Lower lobe of right lung (tissue), 2 donors: ENCODE results near the gene RBM44. TPM values are rescaled to one million over a fixed set of nuclear protein-coding genes. Genes with fewer than 3 reads are reported as not detected.
"Not testable (repeated sequence)": the region's sequence is repeated elsewhere in the genome, so short reads cannot be mapped to it uniquely, and the experiment has no call there.

Source experiments
- ATAC-seq, 2 donors: fragments of 200-7000 bp; cut with Tn5 transposase; one replicate each; pipeline ENCODE4 v1.9.1; 2020 to 2022; ENCODE audit warnings: mild to moderate bottlenecking in 2 of 2, moderate library complexity in 2 of 2
- DNase-seq: peaks from one replicate; pipeline ENCODE4 v3.0.0-alpha.2; 2020
- H3K27ac ChIP-seq: fragments of 200-600 bp; one replicate; pipeline ENCODE4 v1.8.0; 2022
- H3K27me3 ChIP-seq: fragments of 200-600 bp; one replicate; pipeline ENCODE4 v1.8.0; 2022; ENCODE audit warnings: low read depth
- H3K36me3 ChIP-seq: fragments of 200-600 bp; one replicate; pipeline ENCODE4 v1.8.0; 2022; ENCODE audit warnings: mild to moderate bottlenecking
- H3K4me1 ChIP-seq: fragments of 200-600 bp; one replicate; pipeline ENCODE4 v1.8.0; 2022
- H3K4me3 ChIP-seq: fragments of 200-600 bp; one replicate; pipeline ENCODE4 v1.8.0; 2022; ENCODE audit warnings: mild to moderate bottlenecking
- H3K9me3 ChIP-seq: fragments of 200-600 bp; one replicate; pipeline ENCODE4 v1.8.0; 2022
- intact Hi-C: fragments of 100-400 bp; cut with DNase I; formaldehyde crosslinking; loops from one replicate; pipeline ENCODE4 v1.11.0; 2022
- total RNA-seq: library from RNA; stranded (reverse); fragmentation: NEBNext Ultra II Directional; extraction: Animal tissue kit (Norgen Biotek cat#: 25700); gene quantifications from one replicate; pipeline ENCODE4 v1.2.1, GENCODE V29; 2021
- TF ChIP-seq, protein P1 (sequence below): fragments of 200-600 bp; IDR thresholded peaks from one replicate; pipeline ENCODE4 v1.8.0; 2022; ENCODE audit warnings: antibody characterized with exemption, mild to moderate bottlenecking
- donor health status: DM: no; HTN: yes; CAD: no; lungs with severe emphysema.

RBM44 gene
- total RNA-seq, 1 donor from 2014 or later: 0.59 TPM

DNA sequence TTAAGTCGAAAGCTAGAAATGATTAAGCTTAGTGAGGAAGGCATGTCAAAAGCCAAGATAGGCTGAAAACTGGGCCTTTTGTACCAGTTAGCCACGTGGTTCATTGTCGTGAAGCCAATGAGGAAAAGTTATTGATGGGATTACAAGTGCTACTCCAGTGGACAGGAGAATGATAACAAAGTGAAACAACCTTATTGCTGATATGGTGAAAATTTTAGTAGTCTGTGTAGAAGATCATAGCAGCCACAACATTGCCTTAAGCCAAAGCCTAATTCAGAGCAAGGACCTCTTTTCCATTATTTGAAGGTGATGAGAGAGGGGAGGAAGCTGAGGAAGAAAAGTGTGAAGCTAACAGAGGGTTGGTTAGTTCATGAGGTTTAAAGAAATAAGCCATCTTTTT lies 36.8 kb downstream of the RBM44 start:
- Histone ChIP-seq H3K36me3 (no peaks in the 10 kb centered on the region), H3K27ac (no peak overlapping the region), H3K4me3 (no peak overlapping the region), H3K4me1 (no peaks in the 10 kb centered on the region), H3K9me3 (no peaks in the 10 kb centered on the region), H3K27me3 (no peaks in the 10 kb centered on the region)
- TF ChIP-seq, protein P1, sequence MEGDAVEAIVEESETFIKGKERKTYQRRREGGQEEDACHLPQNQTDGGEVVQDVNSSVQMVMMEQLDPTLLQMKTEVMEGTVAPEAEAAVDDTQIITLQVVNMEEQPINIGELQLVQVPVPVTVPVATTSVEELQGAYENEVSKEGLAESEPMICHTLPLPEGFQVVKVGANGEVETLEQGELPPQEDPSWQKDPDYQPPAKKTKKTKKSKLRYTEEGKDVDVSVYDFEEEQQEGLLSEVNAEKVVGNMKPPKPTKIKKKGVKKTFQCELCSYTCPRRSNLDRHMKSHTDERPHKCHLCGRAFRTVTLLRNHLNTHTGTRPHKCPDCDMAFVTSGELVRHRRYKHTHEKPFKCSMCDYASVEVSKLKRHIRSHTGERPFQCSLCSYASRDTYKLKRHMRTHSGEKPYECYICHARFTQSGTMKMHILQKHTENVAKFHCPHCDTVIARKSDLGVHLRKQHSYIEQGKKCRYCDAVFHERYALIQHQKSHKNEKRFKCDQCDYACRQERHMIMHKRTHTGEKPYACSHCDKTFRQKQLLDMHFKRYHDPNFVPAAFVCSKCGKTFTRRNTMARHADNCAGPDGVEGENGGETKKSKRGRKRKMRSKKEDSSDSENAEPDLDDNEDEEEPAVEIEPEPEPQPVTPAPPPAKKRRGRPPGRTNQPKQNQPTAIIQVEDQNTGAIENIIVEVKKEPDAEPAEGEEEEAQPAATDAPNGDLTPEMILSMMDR: no peak
- DNase-seq (no peak), ATAC-seq (no peak)
- intact Hi-C loops: no loop called here

DNA sequence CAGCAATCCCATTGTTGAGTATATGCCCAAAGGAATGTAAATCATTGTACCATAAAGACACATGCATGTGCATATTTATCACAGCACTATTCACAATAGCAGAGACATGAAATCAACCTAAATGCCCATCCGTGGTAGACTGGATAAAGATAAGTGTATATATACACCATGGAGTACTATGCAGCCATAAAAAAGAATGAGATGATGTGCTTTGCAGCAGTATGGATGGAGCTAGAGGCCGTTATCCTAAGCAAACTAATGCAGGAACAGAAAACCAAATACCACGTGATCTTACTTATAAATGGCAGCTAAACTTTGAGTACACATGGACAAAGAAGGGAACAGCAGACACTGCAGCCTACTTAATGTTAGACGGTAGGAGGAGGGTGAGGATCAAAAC lies 42.5 kb downstream of the RBM44 start:
- TF ChIP-seq, protein P1: no peak
- Histone ChIP-seq H3K4me3 (no peak overlapping the region), H3K9me3 (no peaks in the 10 kb centered on the region), H3K27ac (no peak overlapping the region), H3K4me1 (no peaks in the 10 kb centered on the region), H3K36me3 (no peaks in the 10 kb centered on the region), H3K27me3 (no peaks in the 10 kb centered on the region)
- ATAC-seq (no peak), DNase-seq (no peak)
- intact Hi-C loops: no loop called here

GRCh38 chr2:237848940-237849339 lies 50.4 kb downstream of the RBM44 start:
- H3K4me3 ChIP-seq, H3K9me3 ChIP-seq, H3K27me3 ChIP-seq, H3K36me3 ChIP-seq, H3K4me1 ChIP-seq, DNase-seq, intact Hi-C loops, ATAC-seq, H3K27ac ChIP-seq: not testable (repeated sequence)

DNA sequence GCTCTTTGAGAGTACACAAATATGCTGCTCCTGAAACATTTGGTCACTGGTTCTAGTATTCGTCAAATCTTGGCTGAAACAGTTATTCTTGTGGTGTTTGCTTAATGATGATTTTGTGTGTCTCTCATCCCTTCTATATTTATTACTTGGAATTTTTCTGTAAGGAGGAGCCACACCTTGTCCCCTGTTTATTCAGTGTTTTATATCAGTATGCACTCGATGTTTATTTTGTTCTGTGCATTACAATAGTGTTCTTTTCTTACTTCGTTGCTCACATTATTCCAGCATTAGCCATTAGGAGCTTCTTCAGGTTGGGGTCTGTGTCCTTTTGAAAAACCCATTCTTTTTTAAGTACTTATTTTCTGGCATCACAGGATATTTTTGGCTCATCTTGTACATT lies 55.7 kb downstream of the RBM44 start:
- ATAC-seq (no peak), DNase-seq (no peak)
- H3K9me3 ChIP-seq: no peaks in the 10 kb centered on the region
- TF ChIP-seq, protein P1: no peak
- no peak overlapping the region for H3K4me3 ChIP-seq
- peaks cover 9% of the 10 kb centered on the region for H3K4me1 ChIP-seq
- H3K27ac ChIP-seq: no peak overlapping the region
- no peaks in the 10 kb centered on the region for H3K36me3 ChIP-seq
- peaks cover 9% of the 10 kb centered on the region for H3K27me3 ChIP-seq
- intact Hi-C loops: no loop called here

- TF ChIP-seq, protein P1: no peak
- Histone ChIP-seq H3K4me3 (no peak overlapping the region), H3K9me3 (no peaks in the 10 kb centered on the region), H3K27ac (no peak overlapping the region), H3K27me3 (peaks cover 29% of the 10 kb centered on the region), H3K36me3 (no peaks in the 10 kb centered on the region), H3K4me1 (peaks cover 17% of the 10 kb centered on the region)
- intact Hi-C loops: no loop called here
- ATAC-seq (no peak), DNase-seq (no peak)
These were observed 59.2 kb downstream of the RBM44 start for GRCh38 chr2:237857791-237858190.

DNA sequence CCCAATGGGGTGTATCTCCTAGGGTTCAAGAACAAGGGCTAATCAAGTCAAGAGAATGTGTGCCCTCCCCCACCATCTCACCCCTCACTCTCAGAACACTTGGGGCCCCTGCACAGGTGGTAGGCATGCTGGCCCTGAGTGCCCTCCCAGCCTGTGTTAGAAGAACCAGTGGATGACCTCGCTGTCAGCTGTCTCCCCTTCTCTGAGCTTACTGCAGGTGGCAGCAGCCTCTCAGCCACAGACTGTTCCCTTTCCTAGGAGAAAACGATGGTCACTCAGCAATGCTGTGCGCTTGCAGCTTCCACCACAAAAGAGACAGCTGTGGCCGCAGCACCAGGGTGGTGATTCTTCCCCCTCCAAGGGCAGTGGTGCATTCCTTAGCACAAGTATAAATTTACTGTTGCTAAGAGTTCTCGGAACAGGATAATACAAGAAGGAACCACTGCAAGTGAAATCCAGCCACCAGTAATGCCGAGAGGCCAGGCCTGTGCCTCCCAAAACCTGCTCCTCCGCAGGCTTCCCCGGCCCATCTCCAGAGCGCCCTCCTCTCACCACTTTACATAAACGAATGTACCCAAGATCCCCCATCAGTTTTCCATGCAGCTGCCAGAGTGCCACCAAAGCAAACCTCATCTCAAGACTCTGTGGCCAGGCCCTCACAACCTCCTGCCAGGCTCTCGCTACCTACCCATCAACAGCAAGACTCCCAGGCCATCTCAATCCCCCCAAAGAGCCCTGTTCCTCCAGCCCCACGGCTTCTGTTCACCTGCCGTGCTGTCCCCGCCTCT lies 59.9 kb downstream of the RBM44 start:
- TF ChIP-seq, protein P1: peak; percentile 57
- Histone ChIP-seq H3K27me3 (peaks cover 29% of the 10 kb centered on the region), H3K4me3 (no peak overlapping the region), H3K4me1 (peaks cover 17% of the 10 kb centered on the region), H3K36me3 (no peaks in the 10 kb centered on the region), H3K9me3 (no peaks in the 10 kb centered on the region), H3K27ac (no peak overlapping the region)
- DNase-seq (no peak), ATAC-seq (peak; percentile 72 to 75)
- intact Hi-C loops: no loop called here
